Endothelial cell (in vitro differentiated cells): Measurements from ENCODE around the gene CCDC136. TPM values are rescaled to one million over a fixed set of nuclear protein-coding genes. Genes with fewer than 3 reads are reported as not detected.
A peak's percentile ranks its signal among the peaks of the same experiment; 100 is the strongest.

Source experiments
- DNase-seq: peaks from one replicate; pipeline ENCODE4 v3.0.0; 2021; ENCODE audit warnings: low spot score
- H3K27ac Mint-ChIP-seq: one replicate; pipeline ENCODE4 v1.8.0; 2021; ENCODE audit warnings: mixed read lengths, inconsistent platforms; ENCODE audit not compliant: unreplicated experiment
- H3K27me3 Mint-ChIP-seq: one replicate; pipeline ENCODE4 v1.8.0; 2021; ENCODE audit warnings: mild to moderate bottlenecking, moderate library complexity, mixed read lengths, inconsistent platforms; ENCODE audit not compliant: unreplicated experiment
- H3K36me3 Mint-ChIP-seq: one replicate; pipeline ENCODE4 v1.8.0; 2021; ENCODE audit warnings: mild to moderate bottlenecking, low read depth, mixed read lengths, inconsistent platforms; ENCODE audit not compliant: unreplicated experiment
- H3K4me1 Mint-ChIP-seq: one replicate; pipeline ENCODE4 v1.8.0; 2021; ENCODE audit warnings: mild to moderate bottlenecking, mixed read lengths, inconsistent platforms; ENCODE audit not compliant: unreplicated experiment
- H3K4me3 Mint-ChIP-seq: one replicate; pipeline ENCODE4 v1.8.0; 2021; ENCODE audit warnings: mild to moderate bottlenecking, mixed read lengths, inconsistent platforms; ENCODE audit not compliant: unreplicated experiment
- H3K9me3 Mint-ChIP-seq: one replicate; pipeline ENCODE4 v1.8.0; 2021; ENCODE audit warnings: mixed read lengths, inconsistent platforms; ENCODE audit not compliant: unreplicated experiment
- CTCF ChIP-seq: fragments of 200-600 bp; sonication (generic); IDR thresholded peaks from one replicate; pipeline ENCODE4 v1.5.0; 2021; ENCODE audit warnings: antibody characterized with exemption; ENCODE audit not compliant: unreplicated experiment
- total RNA-seq: library from RNA; stranded (reverse); fragmentation: NEBNext Ultra II Directional; extraction: Animal tissue kit (Norgen Biotek cat#: 25700); gene quantifications from one replicate; pipeline ENCODE4 v1.2.1, GENCODE V29; 2021; ENCODE audit not compliant: unreplicated experiment

CCDC136 gene
- total RNA-seq, 1 donor from 2014 or later = 31.5 TPM

- Mint-ChIP-seq H3K4me1 (no peaks in the 10 kb centered on the region), H3K4me3 (no peak overlapping the region), H3K9me3 (no peaks in the 10 kb centered on the region), H3K27me3 (no peaks in the 10 kb centered on the region), H3K27ac (peak overlapping the region; percentile 3), H3K36me3 (peaks cover 14% of the 10 kb centered on the region)
- DNase-seq = no peak
- TF ChIP-seq CTCF = no peak
Observed at GRCh38 chr7:128755819-128756476, 35.8 kb upstream of the CCDC136 start.

- Mint-ChIP-seq H3K4me3 (no peak overlapping the region), H3K27me3 (no peaks in the 10 kb centered on the region), H3K36me3 (peaks cover 14% of the 10 kb centered on the region), H3K4me1 (no peaks in the 10 kb centered on the region), H3K9me3 (no peaks in the 10 kb centered on the region), H3K27ac (peak overlapping the region; percentile 74)
- DNase-seq = no peak
- TF ChIP-seq CTCF = no peak
Observed at GRCh38 chr7:128757203-128757602, 34.6 kb upstream of the CCDC136 start.

GRCh38 chr7:128758553-128758952 is 33.2 kb upstream of the CCDC136 start:
- TF ChIP-seq CTCF = no peak
- no peak overlapping the region for H3K4me3 Mint-ChIP-seq
- H3K4me1 Mint-ChIP-seq = no peaks in the 10 kb centered on the region
- no peaks in the 10 kb centered on the region for H3K27me3 Mint-ChIP-seq
- peaks cover 14% of the 10 kb centered on the region for H3K36me3 Mint-ChIP-seq
- H3K27ac Mint-ChIP-seq = no peak overlapping the region
- no peaks in the 10 kb centered on the region for H3K9me3 Mint-ChIP-seq
- DNase-seq = no peak

- Mint-ChIP-seq H3K27ac (no peak overlapping the region), H3K36me3 (peaks cover 10% of the 10 kb centered on the region), H3K27me3 (no peaks in the 10 kb centered on the region), H3K9me3 (no peaks in the 10 kb centered on the region), H3K4me1 (no peaks in the 10 kb centered on the region), H3K4me3 (no peak overlapping the region)
- TF ChIP-seq CTCF = no peak
- DNase-seq = no peak
Observed at GRCh38 chr7:128759242-128759641, 32.5 kb upstream of the CCDC136 start.

- Mint-ChIP-seq H3K27ac (no peak overlapping the region), H3K9me3 (no peaks in the 10 kb centered on the region), H3K36me3 (peaks cover 18% of the 10 kb centered on the region), H3K27me3 (no peaks in the 10 kb centered on the region), H3K4me3 (no peak overlapping the region), H3K4me1 (no peaks in the 10 kb centered on the region)
- DNase-seq = no peak
- no peak for TF ChIP-seq CTCF
Observed at GRCh38 chr7:128763541-128763940, 28.2 kb upstream of the CCDC136 start.
